Right lobe of liver (tissue), 6 donors: ENCODE measurements around the gene SIM1. TPM values are rescaled to one million over a fixed set of nuclear protein-coding genes. Genes with fewer than 3 reads are reported as not detected.

ENCODE experiments used
- ATAC-seq, 4 donors: fragments of 200-7000 bp; cut with Tn5 transposase; one replicate each; pipeline ENCODE4 v1.9.1; 2020; ENCODE audit warnings: mild to moderate bottlenecking in 4 of 4, moderate library complexity in 4 of 4
- DNase-seq, 3 donors: peaks; one replicate each; pipeline ENCODE4 v3.0.0-alpha.2; 2020
- H3K27ac ChIP-seq, 3 donors: fragments of 200-600 bp; one replicate each; pipeline ENCODE4 v1.8.0; 2022
- H3K27me3 ChIP-seq, 2 donors: fragments of 200-600 bp; one replicate each; pipeline ENCODE4 v1.8.0; 2022
- H3K36me3 ChIP-seq, 4 donors: fragments of 200-600 bp; sonication (generic) in 1 of 4; one replicate each; pipeline versions ENCODE4 v1.5.1 to v1.8.0; 2017 to 2022; ENCODE audit warnings: control low read depth in 1 of 4
- H3K4me1 ChIP-seq, 4 donors: fragments of 200-600 bp; sonication (generic) in 1 of 4; one replicate each; pipeline versions ENCODE4 v1.5.1 to v1.8.0; 2017 to 2022; ENCODE audit warnings: control low read depth in 1 of 4
- H3K4me3 ChIP-seq, 3 donors: fragments of 200-600 bp; one replicate each; pipeline ENCODE4 v1.8.0; 2022
- H3K9me3 ChIP-seq, 4 donors: fragments of 200-600 bp; sonication (generic) in 1 of 4; one replicate each; pipeline versions ENCODE4 v1.5.1 to v1.8.0; 2017 to 2022; ENCODE audit warnings: control low read depth in 1 of 4
- POLR2A ChIP-seq: fragments of 450-650 bp; IDR thresholded peaks from one replicate; pipeline ENCODE4 v1.6.1; 2017; ENCODE audit warnings: antibody characterized with exemption, mild to moderate bottlenecking
- WGBS: methylation state at CpG from one replicate; pipeline ENCODE4 v1.1.6; 2018; ENCODE audit warnings: low coverage, low lambda C conversion rate; ENCODE audit not compliant: insufficient coverage; ENCODE audit errors: missing lambda C conversion rate; 5-methylcytosine and 5-hydroxymethylcytosine counted together
- intact Hi-C, 2 donors: fragments of 100-400 bp; cut with DNase I; formaldehyde crosslinking; loops; one replicate each; pipeline versions ENCODE4 v1.11.2 to v1.14.1; 2022
- total RNA-seq, 6 experiments: library from RNA; depleted of rRNA in 2 of 6; stranded (reverse); fragments of >200 nt in 2 of 6; fragmentation: NEBNext Ultra II Directional in 3 of 6; extraction: Animal tissue kit (Norgen Biotek cat#: 25700) in 3 of 6; gene quantifications; one replicate each; pipeline versions ENCODE4 v1.1.0 to v1.2.4, GENCODE V29; 2016 to 2023
- TF ChIP-seq, protein P1 (sequence below), 4 donors: fragments of 200-600 bp in 3 of 4; fragments of 450-650 bp in 1 of 4; IDR thresholded peaks; one replicate each; pipeline versions ENCODE4 v1.5.1 to v1.8.0; 2016 to 2022; ENCODE audit warnings: antibody characterized with exemption in 4 of 4, mild to moderate bottlenecking in 2 of 4
- donor health status: DM: no; HTN: yes; CAD: no.
- donor health status: DM: no; HTN: no; CAD: no.
- donor health status: DM: no; HTN: no; CAD: no.
- donor health status: DM: no; HTN: yes; CAD: no.
- donor health status: DM: no; HTN: yes; CAD: no.

Gene SIM1
- total RNA-seq, 6 experiments from 2014 or later: 0.04 to 0.07 TPM; not detected in 4

DNA sequence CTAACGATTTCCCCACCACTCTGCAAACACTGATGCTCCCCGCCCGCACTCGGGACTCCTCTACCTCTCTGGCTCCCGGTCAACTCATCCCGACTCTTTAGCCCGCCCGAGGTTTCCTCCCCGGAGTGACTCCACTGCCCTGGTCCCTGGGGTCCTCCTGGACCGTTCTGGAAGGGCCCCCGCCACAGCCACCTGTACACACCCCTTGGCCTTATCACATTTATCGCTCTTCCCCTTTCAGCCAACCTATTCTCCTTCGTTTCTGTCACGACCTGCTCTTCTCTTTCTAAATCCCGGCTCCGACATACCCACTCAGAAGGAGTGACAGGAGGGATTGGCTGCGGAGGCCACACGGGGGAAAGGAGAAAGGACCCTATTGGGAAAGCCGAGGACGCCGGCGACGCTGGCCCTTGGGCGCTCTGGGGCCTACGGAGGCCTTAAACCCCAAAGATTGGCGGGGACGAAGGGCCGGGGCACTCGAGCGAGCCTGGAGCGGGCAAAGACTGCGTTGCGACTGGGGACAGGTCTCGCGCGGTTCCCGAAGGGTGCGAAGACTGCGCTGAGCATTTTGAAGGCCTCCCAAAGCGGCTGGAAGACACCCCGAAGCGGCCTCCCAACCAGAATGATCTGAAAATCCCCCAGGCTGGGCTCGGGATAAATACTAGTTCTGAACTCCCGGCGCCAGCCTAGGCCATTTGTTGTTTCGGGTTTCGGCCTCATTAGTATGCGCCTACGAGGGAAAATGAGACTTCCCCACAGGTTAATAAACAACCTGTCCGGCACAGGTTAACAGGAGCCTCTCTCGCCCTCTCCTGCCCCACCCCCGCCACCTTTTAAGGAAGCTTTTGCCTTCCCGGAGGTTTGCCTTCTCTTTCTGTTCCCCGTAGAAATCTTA is 9.2 kb downstream of the SIM1 start:
- Histone ChIP-seq H3K27me3 (peaks cover 30 to 61% of the 10 kb centered on the region in 2 donors), H3K4me3 (no peak overlapping the region)
- ATAC-seq: peak; percentile 47 to 56 (median 52)

GRCh38 chr6:100454551-100455229 is 10.0 kb downstream of the SIM1 start:
- no peak overlapping the region for H3K4me3 ChIP-seq
- no peak overlapping the region for H3K27ac ChIP-seq
- peaks cover 0 to 18% (median 0%) of the 10 kb centered on the region in 4 donors for H3K4me1 ChIP-seq
- H3K27me3 ChIP-seq: peaks cover 22 to 54% of the 10 kb centered on the region in 2 donors
- no peak for DNase-seq
- WGBS: 8% methylated on average over 14 of the region's 14 CpGs
- no peak for ATAC-seq
- TF ChIP-seq POLR2A: no peak
- TF ChIP-seq, protein P1, sequence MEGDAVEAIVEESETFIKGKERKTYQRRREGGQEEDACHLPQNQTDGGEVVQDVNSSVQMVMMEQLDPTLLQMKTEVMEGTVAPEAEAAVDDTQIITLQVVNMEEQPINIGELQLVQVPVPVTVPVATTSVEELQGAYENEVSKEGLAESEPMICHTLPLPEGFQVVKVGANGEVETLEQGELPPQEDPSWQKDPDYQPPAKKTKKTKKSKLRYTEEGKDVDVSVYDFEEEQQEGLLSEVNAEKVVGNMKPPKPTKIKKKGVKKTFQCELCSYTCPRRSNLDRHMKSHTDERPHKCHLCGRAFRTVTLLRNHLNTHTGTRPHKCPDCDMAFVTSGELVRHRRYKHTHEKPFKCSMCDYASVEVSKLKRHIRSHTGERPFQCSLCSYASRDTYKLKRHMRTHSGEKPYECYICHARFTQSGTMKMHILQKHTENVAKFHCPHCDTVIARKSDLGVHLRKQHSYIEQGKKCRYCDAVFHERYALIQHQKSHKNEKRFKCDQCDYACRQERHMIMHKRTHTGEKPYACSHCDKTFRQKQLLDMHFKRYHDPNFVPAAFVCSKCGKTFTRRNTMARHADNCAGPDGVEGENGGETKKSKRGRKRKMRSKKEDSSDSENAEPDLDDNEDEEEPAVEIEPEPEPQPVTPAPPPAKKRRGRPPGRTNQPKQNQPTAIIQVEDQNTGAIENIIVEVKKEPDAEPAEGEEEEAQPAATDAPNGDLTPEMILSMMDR (IDR thresholded peaks at IDR 0.05): no peak
- H3K9me3 ChIP-seq: no peaks in the 10 kb centered on the region
- no peaks in the 10 kb centered on the region for H3K36me3 ChIP-seq
- intact Hi-C loops: no loop called here

More for the DNA sequence above, 9.2 kb downstream of the SIM1 start:
- WGBS: 6% methylated on average over 39 of the region's 54 CpGs
- H3K4me1 ChIP-seq: peaks cover 0 to 18% (median 0%) of the 10 kb centered on the region in 4 donors
- DNase-seq: no peak
- intact Hi-C loops: no loop called here
- no peak for TF ChIP-seq POLR2A
- TF ChIP-seq, protein P1 (IDR thresholded peaks at IDR 0.05): no peak
- no peak overlapping the region for H3K27ac ChIP-seq
- no peaks in the 10 kb centered on the region for H3K36me3 ChIP-seq
- H3K9me3 ChIP-seq: no peaks in the 10 kb centered on the region

DNA sequence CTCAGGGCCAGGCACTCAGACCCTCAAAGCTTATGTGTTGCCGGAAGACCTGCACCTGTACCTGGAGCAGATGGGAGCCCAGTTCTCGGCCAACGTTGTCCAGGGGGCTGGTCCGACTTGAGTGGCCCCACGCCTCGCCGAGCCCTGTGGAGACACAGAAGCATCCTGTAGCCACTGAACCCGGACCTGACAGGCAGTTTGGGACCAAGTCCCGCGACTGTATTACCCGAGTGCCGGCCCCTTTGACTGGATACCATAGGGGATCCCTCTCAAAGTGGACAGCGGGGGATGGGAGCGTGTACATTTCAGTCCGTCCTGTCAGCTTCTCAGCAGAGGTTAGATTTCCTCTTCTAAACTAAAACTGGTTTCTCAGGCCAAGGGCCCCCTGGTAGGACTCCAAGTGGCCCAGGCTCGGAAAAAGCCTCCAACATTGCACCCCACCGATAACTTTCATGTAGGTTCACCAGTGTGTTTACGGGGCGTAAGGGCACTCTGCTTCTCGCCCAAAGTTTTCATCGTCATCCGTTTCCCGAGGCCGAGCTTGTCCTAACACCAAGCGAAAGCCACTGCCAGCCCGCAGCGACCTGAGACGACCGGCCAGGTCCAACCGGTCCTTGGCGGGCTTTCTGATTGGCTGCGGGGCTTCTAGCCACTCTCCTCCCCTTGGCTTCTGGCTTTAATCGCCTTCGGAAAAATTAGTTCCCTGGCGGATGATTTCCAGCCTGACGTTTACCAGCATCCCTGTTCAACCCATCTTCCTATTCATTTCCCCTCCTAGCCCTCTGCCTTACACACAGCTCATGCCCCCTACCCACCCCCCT is 10.8 kb downstream of the SIM1 start:
- H3K9me3 ChIP-seq: no peaks in the 10 kb centered on the region
- H3K36me3 ChIP-seq: no peaks in the 10 kb centered on the region
- no peak overlapping the region for H3K4me3 ChIP-seq
- ATAC-seq (peak in 3 of 4 donors; percentile 16 to 22 (median 19)), DNase-seq (peak in 1 of 3 donors; percentile 58)
- peaks cover 22 to 51% of the 10 kb centered on the region in 2 donors for H3K27me3 ChIP-seq
- intact Hi-C loops: no loop called here
- 11% methylated on average over 27 of the region's 36 CpGs for WGBS
- peaks cover 0 to 18% (median 0%) of the 10 kb centered on the region in 4 donors for H3K4me1 ChIP-seq
- no peak for TF ChIP-seq POLR2A
- TF ChIP-seq, protein P1 (IDR thresholded peaks at IDR 0.05): no peak
- no peak overlapping the region for H3K27ac ChIP-seq

- ATAC-seq: no peak
- no peak for TF ChIP-seq POLR2A
- TF ChIP-seq, protein P1 (IDR thresholded peaks at IDR 0.05): no peak
- Histone ChIP-seq H3K4me1 (peaks cover 0 to 17% (median 0%) of the 10 kb centered on the region in 4 donors), H3K27me3 (peaks cover 29 to 50% of the 10 kb centered on the region in 2 donors), H3K27ac (no peak overlapping the region), H3K4me3 (no peak overlapping the region), H3K9me3 (no peaks in the 10 kb centered on the region), H3K36me3 (no peaks in the 10 kb centered on the region)
- intact Hi-C loops: no loop called here
- WGBS: 17% methylated on average over 2 of the region's 3 CpGs
- no peak for DNase-seq
These were observed 11.7 kb downstream of the SIM1 start for GRCh38 chr6:100452998-100453397.
